Esophagus muscularis mucosa (tissue), 4 donors: ENCODE data around the gene PPARA.

Experiments used
- EP300 ChIP-seq: sonication (generic); formaldehyde crosslinking; IDR thresholded peaks from one replicate; pipeline ENCODE4 v1.6.1; 2017; ENCODE audit warnings: antibody characterized with exemption
- POLR2AphosphoS5 ChIP-seq, 2 donors: sonication (generic); formaldehyde crosslinking; IDR thresholded peaks; one replicate each; pipeline ENCODE4 v1.6.1; 2017; ENCODE audit warnings: antibody characterized with exemption in 2 of 2
- TF ChIP-seq, protein P1 (sequence below), 3 experiments: fragments of 200-600 bp in 2 of 3; fragments of 450-650 bp in 1 of 3; sonication (generic) in 2 of 3; IDR thresholded peaks; one replicate each; pipeline ENCODE4 v1.5.1; 2017 to 2019; ENCODE audit warnings: antibody characterized with exemption in 3 of 3, mild to moderate bottlenecking in 2 of 3, moderate library complexity in 1 of 3

DNA sequence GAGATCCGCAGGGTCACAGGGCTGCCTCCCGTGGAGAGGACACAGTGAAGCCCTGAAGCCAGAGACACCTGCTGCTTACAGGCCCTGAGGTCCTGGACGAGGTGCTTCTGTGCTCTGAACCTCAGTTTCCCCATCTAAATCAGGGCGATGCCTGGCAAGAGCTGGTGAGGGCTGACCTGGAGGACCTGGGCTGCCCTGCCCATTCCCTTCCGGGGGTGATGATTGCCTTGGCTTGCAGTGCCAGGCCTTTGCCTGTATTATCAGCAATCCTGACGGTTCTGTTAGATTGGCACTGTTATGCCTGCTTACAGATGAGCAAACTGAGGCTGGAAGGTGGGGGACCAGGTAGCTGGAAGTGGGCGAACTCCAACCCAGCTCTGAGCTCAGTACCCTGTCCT, 138.5 kb downstream of the PPARA start:
- TF ChIP-seq, protein P1, sequence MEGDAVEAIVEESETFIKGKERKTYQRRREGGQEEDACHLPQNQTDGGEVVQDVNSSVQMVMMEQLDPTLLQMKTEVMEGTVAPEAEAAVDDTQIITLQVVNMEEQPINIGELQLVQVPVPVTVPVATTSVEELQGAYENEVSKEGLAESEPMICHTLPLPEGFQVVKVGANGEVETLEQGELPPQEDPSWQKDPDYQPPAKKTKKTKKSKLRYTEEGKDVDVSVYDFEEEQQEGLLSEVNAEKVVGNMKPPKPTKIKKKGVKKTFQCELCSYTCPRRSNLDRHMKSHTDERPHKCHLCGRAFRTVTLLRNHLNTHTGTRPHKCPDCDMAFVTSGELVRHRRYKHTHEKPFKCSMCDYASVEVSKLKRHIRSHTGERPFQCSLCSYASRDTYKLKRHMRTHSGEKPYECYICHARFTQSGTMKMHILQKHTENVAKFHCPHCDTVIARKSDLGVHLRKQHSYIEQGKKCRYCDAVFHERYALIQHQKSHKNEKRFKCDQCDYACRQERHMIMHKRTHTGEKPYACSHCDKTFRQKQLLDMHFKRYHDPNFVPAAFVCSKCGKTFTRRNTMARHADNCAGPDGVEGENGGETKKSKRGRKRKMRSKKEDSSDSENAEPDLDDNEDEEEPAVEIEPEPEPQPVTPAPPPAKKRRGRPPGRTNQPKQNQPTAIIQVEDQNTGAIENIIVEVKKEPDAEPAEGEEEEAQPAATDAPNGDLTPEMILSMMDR (IDR thresholded peaks at IDR 0.05) = no peak
- TF ChIP-seq EP300 (no peak), POLR2AphosphoS5 (IDR thresholded peaks at IDR 0.05) (no peak)
